NT2/D1 (cell line): Measurements from ENCODE around the gene PRRT1.

ENCODE experiments used
- DNase-seq: peaks from one replicate; pipeline ENCODE4 v3.0.0-alpha.2; 2011; ENCODE audit warnings: low read depth, low spot score
- H3K27me3 ChIP-seq: 2 replicates; pipeline ENCODE4 v1.6.0; 2011; ENCODE audit warnings: mild to moderate bottlenecking; ENCODE audit not compliant: insufficient read length, insufficient read depth
- H3K36me3 ChIP-seq: 2 replicates; pipeline ENCODE4 v1.6.1; 2011; ENCODE audit warnings: mild to moderate bottlenecking, low read length, mixed read lengths; ENCODE audit not compliant: insufficient read depth, insufficient read length
- H3K4me1 ChIP-seq: 2 replicates; pipeline ENCODE4 v1.5.1; 2011; ENCODE audit not compliant: insufficient read depth, insufficient read length
- H3K4me3 ChIP-seq: 2 replicates; pipeline ENCODE4 v1.5.1; 2011; ENCODE audit warnings: low read depth; ENCODE audit not compliant: insufficient read length
- H3K9ac ChIP-seq: 2 replicates; pipeline ENCODE4 v1.6.0; 2011; ENCODE audit warnings: low read depth; ENCODE audit not compliant: insufficient read length
- H3K9me3 ChIP-seq: 2 replicates; pipeline ENCODE4 v1.5.1; 2011; ENCODE audit warnings: mild to moderate bottlenecking, low read length; ENCODE audit not compliant: insufficient read depth
- SUZ12 ChIP-seq: IDR thresholded peaks from 2 replicates; pipeline ENCODE4 v1.6.1; 2011; ENCODE audit not compliant: insufficient read length, insufficient read depth; ENCODE audit errors: extremely low read depth
- YY1 ChIP-seq: IDR thresholded peaks from 2 replicates; pipeline ENCODE4 v1.6.1; 2011; ENCODE audit not compliant: insufficient read length, insufficient read depth
- ZNF274 ChIP-seq: IDR thresholded peaks from 2 replicates; pipeline ENCODE4 v1.6.1; 2011; ENCODE audit warnings: mild to moderate bottlenecking, low read depth, low read length

PRRT1 gene

GRCh38 chr6:32115623-32116022 is 36.1 kb downstream of the PRRT1 start:
- no peak for TF ChIP-seq ZNF274
- TF ChIP-seq YY1: no peak
- TF ChIP-seq SUZ12: no peak
- Histone ChIP-seq H3K36me3 (peaks cover 60% of the 10 kb centered on the region), H3K27me3 (no peaks in the 10 kb centered on the region), H3K9ac (no peak overlapping the region), H3K4me3 (no peak overlapping the region), H3K4me1 (peaks cover 3% of the 10 kb centered on the region), H3K9me3 (no peaks in the 10 kb centered on the region)
- DNase-seq: no peak

DNA sequence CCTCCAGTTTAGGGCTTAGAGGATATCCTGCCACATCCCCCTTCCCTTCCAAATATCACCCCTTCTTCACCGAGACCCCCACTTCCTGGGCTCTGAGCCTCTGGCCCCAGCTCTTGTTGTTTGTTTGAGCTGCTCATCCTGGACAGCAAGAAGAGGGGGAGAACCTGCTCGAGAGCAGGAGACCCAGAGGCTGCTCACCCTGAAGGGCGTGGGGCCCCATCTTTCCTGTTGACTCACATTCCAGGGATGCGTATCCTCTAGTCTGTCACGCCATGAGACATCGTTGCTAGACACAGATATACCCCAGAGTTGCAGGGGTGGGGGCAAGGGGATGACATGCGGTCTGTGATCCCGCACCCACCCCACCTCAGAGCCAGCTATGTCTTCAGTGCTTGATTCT is 36.9 kb downstream of the PRRT1 start:
- H3K27me3 ChIP-seq: no peaks in the 10 kb centered on the region
- peaks cover 3% of the 10 kb centered on the region for H3K4me1 ChIP-seq
- H3K4me3 ChIP-seq: no peak overlapping the region
- TF ChIP-seq ZNF274 (no peak), SUZ12 (no peak), YY1 (no peak)
- no peak overlapping the region for H3K9ac ChIP-seq
- H3K9me3 ChIP-seq: no peaks in the 10 kb centered on the region
- no peak for DNase-seq
- H3K36me3 ChIP-seq: peaks cover 57% of the 10 kb centered on the region

GRCh38 chr6:32113386-32114352 is 38.1 kb downstream of the PRRT1 start:
- Histone ChIP-seq H3K9ac (no peak overlapping the region), H3K36me3 (peaks cover 52% of the 10 kb centered on the region)
- no peak for DNase-seq

GRCh38 chr6:32112431-32112980 is 39.2 kb downstream of the PRRT1 start:
- DNase-seq: no peak
- Histone ChIP-seq H3K4me1 (peaks cover 10% of the 10 kb centered on the region), H3K9me3 (no peaks in the 10 kb centered on the region), H3K9ac (no peak overlapping the region), H3K4me3 (no peak overlapping the region), H3K27me3 (no peaks in the 10 kb centered on the region), H3K36me3 (peaks cover 43% of the 10 kb centered on the region)
- TF ChIP-seq YY1: no peak
- no peak for TF ChIP-seq SUZ12
- TF ChIP-seq ZNF274: no peak

More at GRCh38 chr6:32113386-32114352, 38.1 kb downstream of the PRRT1 start:
- Histone ChIP-seq H3K9me3 (no peaks in the 10 kb centered on the region), H3K27me3 (no peaks in the 10 kb centered on the region), H3K4me1 (peaks cover 8% of the 10 kb centered on the region), H3K4me3 (no peak overlapping the region)
- no peak for TF ChIP-seq ZNF274

- TF ChIP-seq SUZ12: no peak
- no peak for TF ChIP-seq ZNF274
- no peak for TF ChIP-seq YY1
- peaks cover 33% of the 10 kb centered on the region for H3K36me3 ChIP-seq
- no peaks in the 10 kb centered on the region for H3K27me3 ChIP-seq
- no peak overlapping the region for H3K9ac ChIP-seq
- H3K9me3 ChIP-seq: no peaks in the 10 kb centered on the region
- H3K4me3 ChIP-seq: no peak overlapping the region
- peaks cover 10% of the 10 kb centered on the region for H3K4me1 ChIP-seq
- DNase-seq: no peak
Measured at GRCh38 chr6:32111424-32112066, 40.2 kb downstream of the PRRT1 start.

- peaks cover 24% of the 10 kb centered on the region for H3K36me3 ChIP-seq
- no peaks in the 10 kb centered on the region for H3K9me3 ChIP-seq
- H3K4me3 ChIP-seq: no peak overlapping the region
- no peaks in the 10 kb centered on the region for H3K27me3 ChIP-seq
- no peak overlapping the region for H3K9ac ChIP-seq
- TF ChIP-seq YY1: no peak
- TF ChIP-seq ZNF274: no peak
- no peak for DNase-seq
- H3K4me1 ChIP-seq: peaks cover 10% of the 10 kb centered on the region
Measured at GRCh38 chr6:32110632-32111031, 41.1 kb downstream of the PRRT1 start.

DNA sequence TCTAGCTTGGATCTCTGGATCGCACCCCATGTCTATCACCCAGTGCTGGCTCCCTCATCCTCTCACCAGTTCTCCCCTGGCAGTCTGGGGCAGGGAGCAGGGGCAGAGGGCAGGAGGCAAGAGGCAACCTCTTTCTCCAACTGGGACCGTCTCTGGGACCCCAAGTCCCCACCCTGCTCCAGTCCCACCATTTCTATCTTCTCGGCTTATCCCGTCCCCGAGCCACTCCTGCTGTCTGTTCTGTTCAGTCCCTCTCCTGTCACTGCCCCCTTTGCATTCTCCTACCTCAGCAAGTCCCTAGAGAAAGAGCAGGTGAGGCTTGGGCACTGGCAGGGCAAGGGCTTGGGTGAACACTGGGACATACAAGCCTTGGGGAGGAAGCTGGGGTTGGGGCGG is 42.0 kb downstream of the PRRT1 start:
- H3K4me3 ChIP-seq: no peak overlapping the region
- no peak overlapping the region for H3K9ac ChIP-seq
- peaks cover 10% of the 10 kb centered on the region for H3K4me1 ChIP-seq
- peaks cover 18% of the 10 kb centered on the region for H3K36me3 ChIP-seq
- no peak for DNase-seq
- H3K27me3 ChIP-seq: no peaks in the 10 kb centered on the region
- no peaks in the 10 kb centered on the region for H3K9me3 ChIP-seq
- TF ChIP-seq YY1 (no peak), ZNF274 (no peak), SUZ12 (no peak)
